Fibroblast of mammary gland (primary cell): ENCODE data around the gene GLCE.

Experiments used
- DNase-seq: peaks from one replicate; pipeline ENCODE4 v3.0.0-alpha.2; 2010; ENCODE audit warnings: low read depth
- H3K4me3 ChIP-seq: 2 replicates; pipeline ENCODE4 v1.5.1; 2011; ENCODE audit warnings: low read depth, mild to moderate bottlenecking, low read length, moderate library complexity; ENCODE audit not compliant: control insufficient read depth
- TF ChIP-seq, protein P1 (sequence below): conservative IDR thresholded peaks from 2 replicates; pipeline ENCODE4 v1.5.1; 2011; ENCODE audit warnings: low read depth, low read length, inconsistent platforms; ENCODE audit not compliant: control insufficient read depth, insufficient read depth

Gene GLCE

GRCh38 chr15:69314131-69314530 is 153.7 kb downstream of the GLCE start:
- TF ChIP-seq, protein P1, sequence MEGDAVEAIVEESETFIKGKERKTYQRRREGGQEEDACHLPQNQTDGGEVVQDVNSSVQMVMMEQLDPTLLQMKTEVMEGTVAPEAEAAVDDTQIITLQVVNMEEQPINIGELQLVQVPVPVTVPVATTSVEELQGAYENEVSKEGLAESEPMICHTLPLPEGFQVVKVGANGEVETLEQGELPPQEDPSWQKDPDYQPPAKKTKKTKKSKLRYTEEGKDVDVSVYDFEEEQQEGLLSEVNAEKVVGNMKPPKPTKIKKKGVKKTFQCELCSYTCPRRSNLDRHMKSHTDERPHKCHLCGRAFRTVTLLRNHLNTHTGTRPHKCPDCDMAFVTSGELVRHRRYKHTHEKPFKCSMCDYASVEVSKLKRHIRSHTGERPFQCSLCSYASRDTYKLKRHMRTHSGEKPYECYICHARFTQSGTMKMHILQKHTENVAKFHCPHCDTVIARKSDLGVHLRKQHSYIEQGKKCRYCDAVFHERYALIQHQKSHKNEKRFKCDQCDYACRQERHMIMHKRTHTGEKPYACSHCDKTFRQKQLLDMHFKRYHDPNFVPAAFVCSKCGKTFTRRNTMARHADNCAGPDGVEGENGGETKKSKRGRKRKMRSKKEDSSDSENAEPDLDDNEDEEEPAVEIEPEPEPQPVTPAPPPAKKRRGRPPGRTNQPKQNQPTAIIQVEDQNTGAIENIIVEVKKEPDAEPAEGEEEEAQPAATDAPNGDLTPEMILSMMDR, result no peak
- no peak overlapping the region for H3K4me3 ChIP-seq
- DNase-seq, result no peak

GRCh38 chr15:69314736-69315135 is 154.3 kb downstream of the GLCE start:
- TF ChIP-seq, protein P1, result no peak
- no peak for DNase-seq
- H3K4me3 ChIP-seq, result no peak overlapping the region

DNA sequence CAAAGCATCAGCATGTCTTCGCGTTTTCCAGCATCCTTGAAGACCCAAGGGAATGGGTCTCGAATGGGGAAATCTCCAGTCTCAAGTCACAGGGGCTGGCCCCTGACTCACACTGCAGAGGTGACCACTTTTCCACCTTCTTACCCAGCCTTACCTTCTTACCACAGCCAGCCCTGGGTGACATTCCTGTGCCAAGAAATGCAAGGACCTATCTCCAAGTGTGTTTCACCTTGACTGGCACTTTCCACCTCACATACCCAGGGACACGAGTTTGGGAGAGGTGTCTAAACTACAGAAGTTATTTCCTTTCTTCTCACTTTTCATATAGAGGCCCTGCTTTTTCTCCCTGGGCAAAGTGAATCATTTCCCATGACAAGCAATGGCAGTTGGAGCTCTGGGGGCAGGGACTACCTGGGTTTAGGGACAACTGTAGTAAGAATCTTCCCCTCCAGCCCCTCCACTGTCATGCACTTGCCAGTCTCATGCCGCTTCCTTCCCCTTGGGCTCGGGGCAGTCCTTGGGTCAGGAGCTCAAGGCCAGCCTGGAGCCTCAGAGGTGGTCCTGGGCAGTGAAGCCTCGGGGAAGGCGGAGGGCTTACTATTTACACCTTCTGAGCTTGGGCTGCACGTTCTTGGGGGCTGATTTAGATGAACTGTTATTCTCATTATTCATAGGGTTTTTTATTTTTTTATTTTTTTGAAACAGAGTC is 155.1 kb downstream of the GLCE start:
- TF ChIP-seq, protein P1, result no peak
- H3K4me3 ChIP-seq, result no peak overlapping the region
- no peak for DNase-seq

GRCh38 chr15:69316291-69316690 is 155.9 kb downstream of the GLCE start:
- no peak for DNase-seq
- TF ChIP-seq, protein P1, result no peak
- H3K4me3 ChIP-seq, result no peak overlapping the region

DNA sequence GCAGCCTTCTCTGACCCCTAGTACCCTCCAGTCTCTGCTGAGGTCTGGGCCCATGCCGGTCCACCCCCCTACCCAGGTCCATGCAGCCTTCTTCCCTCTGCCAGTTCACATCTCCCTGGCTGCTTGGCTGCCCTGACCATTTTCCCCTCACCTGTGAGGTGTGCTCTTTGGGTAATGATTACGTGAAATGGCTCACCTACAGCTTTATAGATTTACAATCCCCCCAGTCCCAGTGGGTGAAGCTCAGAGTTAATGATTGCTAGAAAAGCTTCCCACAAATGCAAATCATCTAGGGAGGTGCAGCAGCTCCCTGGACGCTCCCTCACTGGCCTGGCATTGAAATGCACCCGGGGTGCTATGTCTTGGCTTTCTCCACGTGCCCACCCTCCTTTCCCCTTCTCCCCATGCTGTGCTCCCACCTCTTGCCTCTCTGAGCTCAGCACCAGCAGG is 157.0 kb downstream of the GLCE start:
- TF ChIP-seq, protein P1, result no peak
- H3K4me3 ChIP-seq, result no peak overlapping the region
- DNase-seq, result no peak

DNA sequence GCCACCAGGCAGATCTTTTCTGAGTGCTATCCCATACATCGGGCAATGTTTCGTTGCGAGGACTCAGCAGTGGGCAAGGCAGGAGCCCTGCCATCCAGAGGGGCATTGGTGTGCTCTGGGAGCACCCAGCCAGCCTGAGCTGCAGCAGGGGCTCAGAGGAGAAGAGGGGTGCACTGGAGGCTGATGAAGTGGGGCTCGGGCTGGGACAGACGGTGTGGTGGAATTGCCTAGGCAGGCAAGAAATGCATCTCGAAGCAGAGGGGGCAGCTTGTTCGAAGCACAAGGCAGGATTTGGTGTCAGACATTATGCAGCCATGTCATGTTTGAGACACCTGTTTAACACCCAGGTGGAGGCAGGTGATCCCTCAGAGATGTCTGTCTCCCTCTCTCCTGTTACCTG is 157.6 kb downstream of the GLCE start:
- no peak for DNase-seq
- H3K4me3 ChIP-seq, result no peak overlapping the region
- TF ChIP-seq, protein P1, result no peak
